Measurements from ENCODE around the gene HIVEP1.

GRCh38 chr6:12102350-12102749 lies 90.2 kb downstream of the HIVEP1 start:
- no peak for TF ChIP-seq POLR2A (IDR thresholded peaks at IDR 0.05)
- no peak for TF ChIP-seq CTCF (IDR thresholded peaks at IDR 0.05)

Data from Peyer's patch (tissue), 4 donors.